ENCODE data around the gene NOD2.

NOD2 gene

DNA sequence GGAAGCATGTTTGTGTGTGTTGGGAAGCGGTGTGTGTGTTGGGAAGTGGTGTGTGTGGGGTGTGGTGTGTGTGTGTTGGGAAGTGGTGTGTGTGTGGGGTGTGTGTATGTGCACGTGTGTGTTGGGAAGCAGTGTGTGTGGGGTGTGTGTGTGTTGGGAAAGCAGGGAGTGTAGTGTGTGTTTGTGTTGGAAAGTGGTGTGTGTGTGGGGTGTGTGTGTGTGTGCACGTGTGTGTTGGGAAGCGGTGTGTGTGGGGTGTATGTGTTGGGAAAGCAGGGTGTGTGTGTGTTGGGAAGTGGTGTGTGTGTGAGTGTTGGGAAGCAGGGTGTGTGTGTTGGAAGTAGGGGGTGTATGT is 785 bp upstream of the NOD2 start:
- H3K4me3 ChIP-seq (replicated peaks; ENCODE audit: low read depth, low read length) = no peak overlapping the region
- no peak for DNase-seq (ENCODE audit: extremely low read depth, low read depth)
- no peak for TF ChIP-seq CTCF (IDR thresholded peaks at IDR 0.05; ENCODE audit: low read depth, low read length, missing control alignments)

DNA sequence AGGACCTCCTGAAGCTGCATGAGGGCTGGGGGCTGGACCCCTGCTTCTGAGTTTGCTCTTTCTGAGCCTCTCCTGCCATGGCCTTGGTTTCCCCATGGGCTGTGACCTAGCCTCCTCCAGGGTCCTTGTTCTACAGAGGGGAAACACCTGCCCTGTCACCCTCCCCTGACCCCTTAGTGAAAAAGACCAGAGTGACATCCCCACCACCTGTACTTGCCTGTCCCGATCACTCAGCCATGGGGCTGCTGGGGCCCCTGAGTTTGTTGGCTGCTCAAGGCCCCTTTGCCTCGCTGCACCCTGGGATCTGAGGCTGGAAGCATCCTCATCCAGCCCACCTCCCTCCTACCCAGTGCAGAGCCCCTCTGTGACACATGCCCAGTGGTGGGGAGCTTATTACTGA is 800 bp downstream of the NOD2 start:
- no peak overlapping the region for H3K4me3 ChIP-seq (replicated peaks; ENCODE audit: low read depth, low read length)
- TF ChIP-seq CTCF (IDR thresholded peaks at IDR 0.05; ENCODE audit: low read depth, low read length, missing control alignments) = no peak
- DNase-seq (ENCODE audit: extremely low read depth, low read depth) = no peak

- no peak overlapping the region for H3K4me3 ChIP-seq (replicated peaks; ENCODE audit: low read depth, low read length)
- no peak for DNase-seq (ENCODE audit: extremely low read depth, low read depth)
- TF ChIP-seq CTCF (IDR thresholded peaks at IDR 0.05; ENCODE audit: low read depth, low read length, missing control alignments) = no peak
Observed at GRCh38 chr16:50695017-50696000, 1.9 kb downstream of the NOD2 start.

DNA sequence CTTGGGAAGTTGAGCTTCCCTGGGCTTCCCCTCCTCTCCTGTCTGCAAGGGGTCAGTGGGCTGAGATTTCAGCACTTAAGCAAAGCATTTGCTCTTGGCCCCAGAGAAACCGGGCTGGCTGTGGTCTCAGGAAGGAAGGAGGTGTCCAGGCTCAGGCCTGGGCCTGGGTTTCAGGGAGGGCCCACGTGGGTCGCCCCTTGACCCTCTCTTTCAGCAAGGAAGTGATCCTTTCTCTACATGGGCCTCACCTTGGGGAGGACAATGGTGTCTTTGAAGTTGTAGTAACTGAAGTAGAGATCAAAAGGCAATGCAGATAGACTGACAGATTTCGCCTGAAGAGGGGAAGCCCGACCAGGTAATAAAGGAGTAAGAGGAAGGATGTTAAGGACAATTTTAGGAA is 2.7 kb downstream of the NOD2 start:
- TF ChIP-seq CTCF (IDR thresholded peaks at IDR 0.05; ENCODE audit: low read depth, low read length, missing control alignments) = no peak
- no peak overlapping the region for H3K4me3 ChIP-seq (replicated peaks; ENCODE audit: low read depth, low read length)
- no peak for DNase-seq (ENCODE audit: extremely low read depth, low read depth)

DNA sequence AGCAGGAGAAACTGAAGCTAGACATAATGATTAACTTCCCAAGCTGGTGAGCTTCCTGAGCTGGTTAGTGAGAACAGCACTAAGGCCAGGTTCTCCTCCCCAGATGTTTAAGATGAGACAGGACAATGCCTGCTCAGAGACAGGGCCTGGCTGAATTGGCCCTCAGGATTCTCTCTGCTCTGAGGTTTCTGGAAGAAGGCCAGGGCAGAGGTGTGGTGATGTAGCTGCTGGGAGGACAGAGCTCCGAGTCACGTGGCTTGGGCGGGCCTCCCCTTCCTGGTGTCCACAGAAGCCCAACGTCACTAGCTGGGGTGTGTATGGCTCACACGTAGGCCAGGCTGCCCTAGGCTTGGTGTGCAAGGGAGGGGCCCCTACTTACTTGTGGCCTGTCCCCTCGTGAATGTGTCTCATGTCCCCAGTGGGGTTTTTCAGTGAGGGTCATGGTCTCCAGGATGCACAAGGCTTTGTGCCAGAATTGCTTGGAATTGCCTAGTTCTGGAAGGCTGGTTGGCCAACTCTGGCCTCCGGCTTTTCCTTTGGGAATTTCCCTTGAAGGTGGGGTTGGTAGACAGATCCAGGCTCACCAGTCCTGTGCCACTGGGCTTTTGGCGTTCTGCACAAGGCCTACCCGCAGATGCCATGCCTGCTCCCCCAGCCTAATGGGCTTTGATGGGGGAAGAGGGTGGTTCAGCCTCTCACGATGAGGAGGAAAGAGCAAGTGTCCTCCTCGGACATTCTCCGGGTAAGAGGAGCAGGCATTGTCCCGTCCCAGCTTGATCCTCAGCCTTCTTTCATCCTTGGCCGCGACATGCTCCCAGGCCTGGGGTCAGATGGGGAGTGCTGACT is 3.4 kb downstream of the NOD2 start:
- no peak for TF ChIP-seq CTCF (IDR thresholded peaks at IDR 0.05; ENCODE audit: low read depth, low read length, missing control alignments)
- H3K4me3 ChIP-seq (replicated peaks; ENCODE audit: low read depth, low read length) = no peak overlapping the region
- DNase-seq (ENCODE audit: extremely low read depth, low read depth) = peak; percentile 35

DNA sequence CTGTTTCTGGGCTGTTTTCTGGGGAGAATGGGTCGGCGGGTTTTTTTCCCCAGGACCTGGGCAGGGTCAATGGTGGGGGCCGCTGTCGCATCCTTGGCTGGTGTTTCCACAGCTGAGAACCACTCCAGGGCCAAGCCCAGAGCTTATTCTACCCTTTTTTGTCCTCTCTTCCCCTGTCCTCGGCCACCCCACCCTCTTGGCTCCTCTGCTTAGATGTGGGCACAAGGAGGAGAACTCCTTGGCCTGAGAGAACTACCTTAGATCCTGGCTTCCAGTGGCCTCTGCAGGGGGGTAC is 4.0 kb downstream of the NOD2 start:
- no peak for TF ChIP-seq CTCF (IDR thresholded peaks at IDR 0.05; ENCODE audit: low read depth, low read length, missing control alignments)
- no peak overlapping the region for H3K4me3 ChIP-seq (replicated peaks; ENCODE audit: low read depth, low read length)

More for the DNA sequence above, 4.0 kb downstream of the NOD2 start:
- no peak for DNase-seq (ENCODE audit: extremely low read depth, low read depth)
